H1 (cell line): ENCODE data around the gene SPRED1. TPM values are rescaled to one million over a fixed set of nuclear protein-coding genes. Genes with fewer than 3 reads are reported as not detected.

Experiments used
- CTCF ChIA-PET: fragments of 300-600 bp; sonication (Branson Sonifier 250); formaldehyde crosslinking; loops from one replicate; lab custom pipeline; 2021; ENCODE audit not compliant: partially characterized antibody; lab: Charles Lee
- POLR2A ChIA-PET: fragments of 300-600 bp; sonication (Branson Sonifier 250); formaldehyde crosslinking; loops from one replicate; lab custom pipeline; 2021; ENCODE audit warnings: inconsistent platforms; ENCODE audit not compliant: partially characterized antibody; lab: Charles Lee
- DNase-seq, 2 experiments: peaks; one replicate each; pipeline versions ENCODE4 v3.0.0 to v3.0.0-alpha.2; 2010 to 2022; ENCODE audit warnings: low spot score in 2 of 2, low read depth in 1 of 2, mixed read lengths in 1 of 2
- FAIRE-seq: peaks from 2 replicates; lab custom pipeline; 2011; peaks lifted over from hg19 to GRCh38; lab: Jason Lieb, UNC
- H2AFZ ChIP-seq: 2 replicates; pipeline ENCODE4 v1.8.1; 2012; ENCODE audit warnings: low read length, inconsistent platforms
- H2AK5ac ChIP-seq: 2 replicates; pipeline ENCODE4 v1.6.1; 2013; ENCODE audit warnings: low read depth, low read length
- H2BK120ac ChIP-seq: replicated peaks from 2 replicates; pipeline ENCODE3; 2013; ENCODE audit warnings: low read depth, low read length, inconsistent platforms
- H2BK12ac ChIP-seq: 2 replicates; pipeline ENCODE4 v1.6.1; 2013; ENCODE audit warnings: low read depth, low read length
- H2BK15ac ChIP-seq: 2 replicates; pipeline ENCODE4 v1.6.1; 2013; ENCODE audit warnings: low read length
- H2BK20ac ChIP-seq: 2 replicates; pipeline ENCODE4 v1.6.1; 2013; ENCODE audit warnings: low read length
- H2BK5ac ChIP-seq: 2 replicates; pipeline ENCODE4 v1.6.1; 2013; ENCODE audit warnings: low read depth, low read length
- H3K14ac ChIP-seq: 2 replicates; pipeline ENCODE4 v1.6.1; 2013; ENCODE audit warnings: inconsistent platforms; ENCODE audit not compliant: insufficient read length
- H3K18ac ChIP-seq: 2 replicates; pipeline ENCODE4 v1.6.1; 2013; ENCODE audit warnings: low read length; ENCODE audit errors: extremely low read depth
- H3K23ac ChIP-seq: 2 replicates; pipeline ENCODE4 v1.6.1; 2013; ENCODE audit warnings: inconsistent platforms; ENCODE audit not compliant: insufficient read length
- H3K23me2 ChIP-seq: 2 replicates; pipeline ENCODE4 v1.6.1; 2013; ENCODE audit warnings: low read depth, low read length
- H3K27ac ChIP-seq: 2 replicates; pipeline ENCODE4 v1.6.1; 2011; ENCODE audit warnings: low read depth, low read length, inconsistent platforms
- H3K27me3 ChIP-seq, 4 experiments: replicated peaks in 1 of 4; 1 replicate in 1 of 4; 2 replicates in 3 of 4; pipeline versions ENCODE4 v1.6.1 to v1.8.1; 2011 to 2013; ENCODE audit warnings: low read length in 3 of 4, mild to moderate bottlenecking in 3 of 4, inconsistent platforms in 2 of 4, mixed read lengths in 2 of 4, moderate library complexity in 1 of 4; ENCODE audit not compliant: control insufficient read depth in 3 of 4, insufficient read depth in 3 of 4; ENCODE audit errors: extremely low read depth in 1 of 4
- H3K36me3 ChIP-seq, 4 experiments: 2 replicates each; pipeline versions ENCODE4 v1.6.1 to v1.8.1; 2011 to 2013; ENCODE audit warnings: mild to moderate bottlenecking in 4 of 4, low read length in 3 of 4, moderate library complexity in 2 of 4, control low read depth in 1 of 4, inconsistent platforms in 1 of 4; ENCODE audit not compliant: insufficient read depth in 4 of 4, control insufficient read depth in 2 of 4
- H3K4ac ChIP-seq: replicated peaks from 2 replicates; pipeline ENCODE3; 2013; ENCODE audit warnings: low read length, low read depth, mixed read lengths, inconsistent platforms; ENCODE audit not compliant: insufficient read length
- H3K4me1 ChIP-seq, 4 experiments: replicated peaks in 1 of 4; 1 replicate in 1 of 4; 2 replicates in 3 of 4; pipeline versions ENCODE4 v1.6.1 to v1.8.1; 2011 to 2013; ENCODE audit warnings: low read length in 3 of 4, inconsistent platforms in 2 of 4, mixed read lengths in 1 of 4; ENCODE audit not compliant: insufficient read depth in 4 of 4, control insufficient read depth in 3 of 4
- H3K4me2 ChIP-seq, 2 experiments: 2 replicates each; pipeline versions ENCODE4 v1.6.1 to v1.8.1; 2011 to 2013; ENCODE audit warnings: low read depth in 2 of 2, low read length in 2 of 2, control low read depth in 1 of 2, inconsistent platforms in 1 of 2, mild to moderate bottlenecking in 1 of 2; ENCODE audit not compliant: insufficient read depth in 1 of 2
- H3K4me3 ChIP-seq, 4 experiments: fragments of 200-600, 300-600 bp in 1 of 4; sonication (generic), shearing (Covaris generic), sonication (Bioruptor Twin) in 1 of 4; 2 replicates each; pipeline versions ENCODE4 v1.5.1 to v1.8.1; 2011 to 2016; ENCODE audit warnings: low read length in 4 of 4, low read depth in 3 of 4, control low read depth in 2 of 4, inconsistent platforms in 2 of 4, mild to moderate bottlenecking in 2 of 4, mixed read lengths in 1 of 4, moderate library complexity in 1 of 4; ENCODE audit not compliant: insufficient read depth in 2 of 4; ENCODE audit errors: extremely low read depth in 1 of 4
- H3K56ac ChIP-seq: replicated peaks from 2 replicates; pipeline ENCODE3; 2013; ENCODE audit warnings: low read depth, mild to moderate bottlenecking, mixed read lengths, low read length, inconsistent platforms; ENCODE audit not compliant: insufficient read length
- H3K79me1 ChIP-seq: 2 replicates; pipeline ENCODE4 v1.6.1; 2013; ENCODE audit warnings: low read depth, low read length, control low read depth
- H3K79me2 ChIP-seq, 2 experiments: 2 replicates each; pipeline versions ENCODE4 v1.6.1 to v1.8.1; 2012 to 2013; ENCODE audit warnings: low read length in 2 of 2, mild to moderate bottlenecking in 2 of 2, inconsistent platforms in 1 of 2; ENCODE audit not compliant: insufficient read depth in 2 of 2, control insufficient read depth in 1 of 2
- H3K9ac ChIP-seq, 4 experiments: replicated peaks in 1 of 4; 1 replicate in 1 of 4; 2 replicates in 3 of 4; pipeline versions ENCODE4 v1.6.1 to v1.8.1; 2011 to 2013; ENCODE audit warnings: low read depth in 3 of 4, low read length in 3 of 4, control low read depth in 2 of 4, mild to moderate bottlenecking in 2 of 4, moderate library complexity in 2 of 4, inconsistent platforms in 1 of 4; ENCODE audit errors: extremely low read depth in 1 of 4
- H3K9me3 ChIP-seq, 2 experiments: 2 replicates each; pipeline versions ENCODE4 v1.6.1 to v1.8.1; 2012 to 2013; ENCODE audit warnings: mild to moderate bottlenecking in 2 of 2, moderate library complexity in 2 of 2, control low read depth in 1 of 2, inconsistent platforms in 1 of 2, low read depth in 1 of 2, low read length in 1 of 2, mixed read lengths in 1 of 2; ENCODE audit not compliant: insufficient read depth in 2 of 2
- H4K20me1 ChIP-seq, 2 experiments: replicated peaks in 1 of 2; 2 replicates each; pipeline versions ENCODE3 to v1.8.1; 2011 to 2013; ENCODE audit warnings: inconsistent platforms in 2 of 2, low read length in 2 of 2, mild to moderate bottlenecking in 1 of 2; ENCODE audit not compliant: insufficient read depth in 2 of 2, control insufficient read depth in 1 of 2
- H4K5ac ChIP-seq: 2 replicates; pipeline ENCODE4 v1.6.1; 2013; ENCODE audit warnings: low read length, low read depth, mixed read lengths, inconsistent platforms; ENCODE audit not compliant: insufficient read length
- H4K8ac ChIP-seq: 2 replicates; pipeline ENCODE4 v1.8.0; 2013; ENCODE audit warnings: mild to moderate bottlenecking, moderate library complexity, low read length, inconsistent platforms; ENCODE audit not compliant: insufficient read depth; ENCODE audit errors: extremely low read depth
- H4K91ac ChIP-seq: replicated peaks from 2 replicates; pipeline ENCODE3; 2013; ENCODE audit warnings: low read length, mixed read lengths, inconsistent platforms; ENCODE audit not compliant: insufficient read length
- CBX8 ChIP-seq: fragments of 300-800, 300-1000 bp; sonication (generic); IDR thresholded peaks from 2 replicates; pipeline ENCODE4 v1.7.1; 2016; ENCODE audit warnings: low read depth, low read length, borderline replicate concordance
- WGBS, 2 experiments: shearing (Covaris generic) in 1 of 2; methylation state at CpG; one replicate each; pipeline versions ENCODE4 v1.1.6 to v1.1.7; 2013 to 2015; ENCODE audit warnings: low lambda C conversion rate in 2 of 2, mixed read lengths in 2 of 2, inconsistent platforms in 1 of 2, low coverage in 1 of 2, missing lambda C conversion rate in 1 of 2; ENCODE audit not compliant: insufficient replicate concordance in 2 of 2, insufficient coverage in 1 of 2, insufficient read length in 1 of 2; ENCODE audit errors: extremely low coverage in 1 of 2, missing lambda C conversion rate in 1 of 2; 5-methylcytosine and 5-hydroxymethylcytosine counted together
- polyA plus RNA-seq, 7 experiments: library from polyadenylated mRNA; depleted of rRNA in 3 of 7; stranded (reverse) in 5 of 7; unstranded in 2 of 7; fragments of >200 nt in 5 of 7; fragments of 200-250 nt in 2 of 7; gene quantifications; 1 replicate in 5 of 7; 2 replicates in 1 of 7; 4 replicates in 1 of 7; pipeline versions ENCODE4 v1.2.1 to v1.2.3, GENCODE V29; 2011 to 2013; ENCODE audit warnings: missing spikeins in 2 of 7, mixed read lengths in 2 of 7
- total RNA-seq: library from RNA; stranded (reverse); fragmentation: NEBNext Ultra II Directional; extraction: Animal tissue kit (Norgen Biotek cat#: 25700); gene quantifications from 2 replicates; pipeline ENCODE4 v1.2.1, GENCODE V29; 2021

The SPRED1 gene
- total and polyA plus RNA-seq, 2 of the 8 experiments (the other 6 are each of a cell fraction or from before 2014, with no cell fraction given) = 5.5 to 30.3 TPM

DNA sequence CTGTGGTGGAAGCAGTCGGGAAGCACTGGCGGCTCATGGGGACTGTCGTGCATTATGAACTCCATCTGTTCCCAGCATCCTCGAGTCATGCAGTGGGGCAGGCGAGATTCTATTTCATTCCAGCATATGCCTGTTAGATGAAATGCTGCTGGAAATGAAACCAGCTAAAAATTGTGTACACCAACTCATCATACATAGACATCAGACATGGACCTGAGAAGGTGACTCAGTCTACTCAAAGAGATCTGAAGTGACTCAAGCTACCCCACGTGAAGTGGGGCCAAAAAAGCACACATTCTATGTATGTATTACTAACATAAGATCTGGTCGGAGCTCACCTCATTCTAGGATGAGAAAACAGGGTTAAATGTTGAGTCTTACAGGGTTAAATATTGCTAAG is 153.8 kb downstream of the SPRED1 start:
- Histone ChIP-seq H2BK20ac (no peak overlapping the region), H2AFZ (0 out of 2 replicates have a peak overlapping the region, but pooled peaks have one; percentile 9), H3K9me3 (no peaks in the 10 kb centered on the region)
- TF ChIP-seq CBX8 = no peak
- TF ChIP-seq, all 59 proteins: peak for 0
- Histone ChIP-seq H3K4me1 (no peaks in the 10 kb centered on the region), H2AK5ac (no peak overlapping the region), H3K27me3 (no peaks in the 10 kb centered on the region), H2BK5ac (no peak overlapping the region), H2BK12ac (no peak overlapping the region), H3K4me2 (no peak overlapping the region), H3K23ac (no peak overlapping the region), H3K56ac (no peak overlapping the region), H3K14ac (no peak overlapping the region), H3K27ac (no peak overlapping the region), H2BK120ac (no peak overlapping the region), H4K20me1 (no peaks in the 10 kb centered on the region), H4K8ac (no peak overlapping the region), H3K4ac (no peak overlapping the region), H4K5ac (no peak overlapping the region), H3K9ac (no peak overlapping the region), H3K4me3 (no peak overlapping the region), H2BK15ac (no peak overlapping the region), H3K36me3 (no peaks in the 10 kb centered on the region), H4K91ac (no peak overlapping the region), H3K18ac (no peak overlapping the region), H3K79me2 (no peaks in the 10 kb centered on the region), H3K79me1 (no peaks in the 10 kb centered on the region), H3K23me2 (no peaks in the 10 kb centered on the region)
- CTCF ChIA-PET = interaction anchor here (1.5 kb wide), 1 partner anchor 404 kb away, joined by 4 read pairs; no protein-coding TSS in a partner anchor
- POLR2A ChIA-PET = no interaction called here
- 92% methylated on average over 7 of the region's 7 CpGs; no CpG with 5 or more reads in 1 of the 2 experiments for WGBS, 2 experiments
- DNase-seq = no peak
- no peak for FAIRE-seq

Other genes starting within 250 kb of the SPRED1 start
- gene FAM98B, start 201.3 kb downstream of the SPRED1 start, total RNA-seq = 44.6 and 48.4 TPM in 2 replicates
- gene FAM98B, start 201.3 kb downstream of the SPRED1 start, polyA plus RNA-seq (2011; rRNA removed) = 3.1 and 5.9 TPM in 2 replicates